Astrocyte (in vitro differentiated cells and primary cell): ENCODE results near the gene DACT3. TPM values are rescaled to one million over a fixed set of nuclear protein-coding genes. Genes with fewer than 3 reads are reported as not detected.

ENCODE experiments used
- DNase-seq: peaks from one replicate; pipeline ENCODE4 v3.0.0-alpha.2; 2010; ENCODE audit warnings: low read depth
- FAIRE-seq: peaks from 2 replicates; lab custom pipeline; 2011; peaks lifted over from hg19 to GRCh38; lab: Jason Lieb, UNC
- H2AFZ ChIP-seq: 2 replicates; pipeline ENCODE4 v1.6.0; 2012; ENCODE audit warnings: low read depth, low read length, inconsistent platforms
- H3K27ac ChIP-seq: 2 replicates; pipeline ENCODE4 v1.5.1; 2011; ENCODE audit warnings: low read depth, low read length, inconsistent platforms
- H3K27me3 ChIP-seq: 2 replicates; pipeline ENCODE4 v1.6.0; 2011; ENCODE audit warnings: low read length, inconsistent platforms; ENCODE audit not compliant: insufficient read depth
- H3K36me3 ChIP-seq: 2 replicates; pipeline ENCODE4 v1.5.1; 2011; ENCODE audit warnings: low read length, inconsistent platforms; ENCODE audit not compliant: insufficient read depth
- H3K4me1 ChIP-seq: 2 replicates; pipeline ENCODE4 v1.5.1; 2011; ENCODE audit warnings: low read length, inconsistent platforms; ENCODE audit not compliant: insufficient read depth
- H3K4me2 ChIP-seq: 2 replicates; pipeline ENCODE4 v1.6.0; 2012; ENCODE audit warnings: low read length, inconsistent platforms
- H3K4me3 ChIP-seq: 2 replicates; pipeline ENCODE4 v1.5.1; 2011; ENCODE audit warnings: low read depth, mild to moderate bottlenecking, low read length, inconsistent platforms; ENCODE audit not compliant: insufficient read depth
- H3K79me2 ChIP-seq: 2 replicates; pipeline ENCODE4 v1.6.0; 2012; ENCODE audit warnings: mild to moderate bottlenecking, low read length, inconsistent platforms; ENCODE audit not compliant: insufficient read depth
- H3K9ac ChIP-seq: 2 replicates; pipeline ENCODE4 v1.6.0; 2012; ENCODE audit warnings: mild to moderate bottlenecking, low read length, inconsistent platforms
- H3K9me3 ChIP-seq: 2 replicates; pipeline ENCODE4 v1.5.1; 2012; ENCODE audit warnings: low read depth, mild to moderate bottlenecking, low read length, inconsistent platforms; ENCODE audit not compliant: insufficient read depth
- H4K20me1 ChIP-seq: 2 replicates; pipeline ENCODE4 v1.6.0; 2012; ENCODE audit warnings: low read length, inconsistent platforms; ENCODE audit not compliant: insufficient read depth
- H3K27ac Mint-ChIP-seq: one replicate; pipeline ENCODE4 v1.8.0; 2021; ENCODE audit warnings: mild to moderate bottlenecking, mixed read lengths; ENCODE audit not compliant: unreplicated experiment
- H3K27me3 Mint-ChIP-seq: one replicate; pipeline ENCODE4 v1.8.0; 2021; ENCODE audit warnings: low read depth, mixed read lengths; ENCODE audit not compliant: unreplicated experiment
- H3K36me3 Mint-ChIP-seq: one replicate; pipeline ENCODE4 v1.8.0; 2021; ENCODE audit warnings: low read depth, mixed read lengths; ENCODE audit not compliant: unreplicated experiment
- H3K4me1 Mint-ChIP-seq: one replicate; pipeline ENCODE4 v1.8.0; 2021; ENCODE audit warnings: low read depth, mixed read lengths; ENCODE audit not compliant: unreplicated experiment
- H3K4me3 Mint-ChIP-seq: one replicate; pipeline ENCODE4 v1.8.0; 2021; ENCODE audit warnings: mild to moderate bottlenecking, moderate library complexity, mixed read lengths; ENCODE audit not compliant: unreplicated experiment
- H3K9me3 Mint-ChIP-seq: one replicate; pipeline ENCODE4 v1.8.0; 2021; ENCODE audit warnings: mild to moderate bottlenecking, mixed read lengths; ENCODE audit not compliant: unreplicated experiment
- EZH2 ChIP-seq: IDR thresholded peaks from 2 replicates; pipeline ENCODE4 v1.6.1; 2012; ENCODE audit warnings: mild to moderate bottlenecking, low read length, inconsistent platforms; ENCODE audit not compliant: insufficient read depth
- total RNA-seq: library from RNA; stranded (reverse); gene quantifications from 2 replicates; pipeline ENCODE4 v1.2.1, GENCODE V29; 2021
- TF ChIP-seq, protein P1 (sequence below): IDR thresholded peaks from 2 replicates; pipeline ENCODE4 v1.5.1; 2011; ENCODE audit warnings: low read depth, mild to moderate bottlenecking, inconsistent platforms, low read length, moderate library complexity; ENCODE audit not compliant: insufficient read depth

Gene DACT3
- total RNA-seq, 1 donor from 2014 or later, result 19.8 TPM

DNA sequence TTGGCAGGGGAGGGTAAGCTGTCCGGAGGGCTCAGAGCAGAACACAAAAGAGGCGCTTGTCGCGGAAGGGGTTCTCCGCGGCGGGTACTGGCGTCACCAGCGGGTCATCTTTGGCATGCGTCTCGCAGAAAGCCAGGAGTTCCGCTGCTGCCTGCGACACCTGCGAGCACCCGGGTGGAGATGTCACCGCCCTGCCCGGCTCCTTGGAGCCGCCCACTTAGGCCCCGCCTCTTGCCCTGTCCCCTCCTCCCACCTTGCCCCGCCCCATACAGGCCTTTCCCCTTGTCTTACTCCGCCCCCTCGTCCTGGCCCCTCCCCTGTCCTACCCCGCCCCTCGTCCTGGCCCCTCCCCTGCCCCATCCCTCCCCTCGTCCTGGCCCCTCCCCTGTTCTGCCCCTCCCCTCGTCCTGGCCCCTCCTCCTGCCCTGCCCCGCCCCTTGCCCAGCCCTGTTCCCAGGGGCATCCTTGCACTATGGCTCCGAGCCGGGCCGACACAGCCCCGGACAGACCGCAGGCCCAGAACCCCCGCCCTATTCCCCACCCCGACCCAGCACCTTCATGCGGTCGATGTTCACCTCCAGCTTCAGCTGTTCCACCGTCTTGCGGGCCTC lies 26.8 kb downstream of the DACT3 start:
- Mint-ChIP-seq H3K36me3 (no peaks in the 10 kb centered on the region), H3K9me3 (peaks cover 2% of the 10 kb centered on the region), H3K4me3 (peak overlapping the region; percentile 72), H3K4me1 (peaks cover 15% of the 10 kb centered on the region), H3K27me3 (peaks cover 8% of the 10 kb centered on the region), H3K27ac (peak overlapping the region; percentile 79)
- FAIRE-seq (no peak), DNase-seq (peak; percentile 51)
- Histone ChIP-seq H3K4me3 (peak overlapping the region; percentile 46), H3K27ac (no peak overlapping the region), H3K36me3 (no peaks in the 10 kb centered on the region), H3K79me2 (no peaks in the 10 kb centered on the region), H3K27me3 (peaks cover 7% of the 10 kb centered on the region), H3K4me2 (peak overlapping the region; percentile 83), H2AFZ (peak overlapping the region; percentile 86), H3K4me1 (peaks cover 23% of the 10 kb centered on the region), H3K9me3 (no peaks in the 10 kb centered on the region), H3K9ac (peak overlapping the region; percentile 48), H4K20me1 (no peaks in the 10 kb centered on the region)
- no peak for TF ChIP-seq EZH2
- TF ChIP-seq, protein P1, sequence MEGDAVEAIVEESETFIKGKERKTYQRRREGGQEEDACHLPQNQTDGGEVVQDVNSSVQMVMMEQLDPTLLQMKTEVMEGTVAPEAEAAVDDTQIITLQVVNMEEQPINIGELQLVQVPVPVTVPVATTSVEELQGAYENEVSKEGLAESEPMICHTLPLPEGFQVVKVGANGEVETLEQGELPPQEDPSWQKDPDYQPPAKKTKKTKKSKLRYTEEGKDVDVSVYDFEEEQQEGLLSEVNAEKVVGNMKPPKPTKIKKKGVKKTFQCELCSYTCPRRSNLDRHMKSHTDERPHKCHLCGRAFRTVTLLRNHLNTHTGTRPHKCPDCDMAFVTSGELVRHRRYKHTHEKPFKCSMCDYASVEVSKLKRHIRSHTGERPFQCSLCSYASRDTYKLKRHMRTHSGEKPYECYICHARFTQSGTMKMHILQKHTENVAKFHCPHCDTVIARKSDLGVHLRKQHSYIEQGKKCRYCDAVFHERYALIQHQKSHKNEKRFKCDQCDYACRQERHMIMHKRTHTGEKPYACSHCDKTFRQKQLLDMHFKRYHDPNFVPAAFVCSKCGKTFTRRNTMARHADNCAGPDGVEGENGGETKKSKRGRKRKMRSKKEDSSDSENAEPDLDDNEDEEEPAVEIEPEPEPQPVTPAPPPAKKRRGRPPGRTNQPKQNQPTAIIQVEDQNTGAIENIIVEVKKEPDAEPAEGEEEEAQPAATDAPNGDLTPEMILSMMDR, result no peak

DNA sequence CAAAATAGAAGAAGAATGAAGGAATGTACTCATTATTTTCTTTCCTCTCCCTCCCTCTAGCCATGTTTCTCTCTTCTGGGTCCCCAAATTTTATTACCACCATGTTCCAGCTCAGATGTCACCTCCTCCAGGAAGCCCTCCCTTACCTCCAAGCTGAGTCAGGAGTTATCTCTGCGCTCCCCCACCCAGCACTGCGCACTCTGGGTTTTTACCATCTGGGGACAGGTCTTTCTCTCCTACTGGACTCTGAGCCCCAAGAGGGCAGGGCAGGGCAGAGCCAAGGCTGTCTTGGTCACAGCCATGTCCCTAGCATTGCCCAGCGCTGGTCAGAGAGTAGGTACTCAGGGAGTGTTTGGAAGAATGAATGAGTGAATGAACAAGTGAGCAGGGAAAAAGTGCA lies 27.9 kb downstream of the DACT3 start:
- Mint-ChIP-seq H3K4me1 (peaks cover 15% of the 10 kb centered on the region), H3K27me3 (peaks cover 8% of the 10 kb centered on the region), H3K4me3 (peak overlapping the region; percentile 51), H3K27ac (peak overlapping the region; percentile 82), H3K9me3 (peaks cover 2% of the 10 kb centered on the region), H3K36me3 (no peaks in the 10 kb centered on the region)
- TF ChIP-seq EZH2, result no peak
- TF ChIP-seq, protein P1, result no peak
- H2AFZ ChIP-seq, result no peak overlapping the region
- peaks cover 7% of the 10 kb centered on the region for H3K27me3 ChIP-seq
- DNase-seq (no peak), FAIRE-seq (no peak)
- no peaks in the 10 kb centered on the region for H3K36me3 ChIP-seq
- no peak overlapping the region for H3K27ac ChIP-seq
- H3K4me2 ChIP-seq, result no peak overlapping the region
- no peak overlapping the region for H3K9ac ChIP-seq
- H3K4me1 ChIP-seq, result peaks cover 14% of the 10 kb centered on the region
- no peak overlapping the region for H3K4me3 ChIP-seq
- no peaks in the 10 kb centered on the region for H4K20me1 ChIP-seq
- H3K79me2 ChIP-seq, result no peaks in the 10 kb centered on the region
- H3K9me3 ChIP-seq, result no peaks in the 10 kb centered on the region

DNA sequence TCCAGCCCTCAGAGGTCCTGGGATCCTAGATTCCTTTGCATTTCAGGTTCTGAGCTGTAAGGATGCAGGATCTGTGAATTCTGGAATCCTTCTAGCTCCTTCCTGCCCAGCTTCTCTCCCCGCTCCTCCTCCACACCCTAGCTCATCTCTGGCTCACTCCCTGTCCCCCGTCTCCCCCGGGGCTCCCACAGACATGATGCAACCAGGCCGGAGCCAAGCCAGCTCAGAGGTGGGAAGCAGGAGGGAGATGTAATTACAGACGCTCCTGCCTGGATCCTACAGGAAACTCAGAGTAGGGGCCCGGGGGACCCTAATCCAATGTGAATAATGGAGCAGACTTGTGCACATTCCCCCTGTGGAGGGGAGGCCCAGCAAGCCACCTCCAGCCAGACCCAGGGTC lies 29.5 kb downstream of the DACT3 start:
- no peak for TF ChIP-seq EZH2
- TF ChIP-seq, protein P1, result no peak
- H3K4me3 ChIP-seq, result no peak overlapping the region
- Mint-ChIP-seq H3K27ac (peak overlapping the region; percentile 69), H3K9me3 (peaks cover 2% of the 10 kb centered on the region), H3K4me1 (peaks cover 15% of the 10 kb centered on the region), H3K4me3 (no peak overlapping the region), H3K27me3 (peaks cover 8% of the 10 kb centered on the region), H3K36me3 (no peaks in the 10 kb centered on the region)
- no peaks in the 10 kb centered on the region for H3K36me3 ChIP-seq
- no peak overlapping the region for H2AFZ ChIP-seq
- no peak overlapping the region for H3K27ac ChIP-seq
- no peak overlapping the region for H3K4me2 ChIP-seq
- peaks cover 5% of the 10 kb centered on the region for H3K27me3 ChIP-seq
- H3K9ac ChIP-seq, result no peak overlapping the region
- peaks cover 13% of the 10 kb centered on the region for H3K4me1 ChIP-seq
- DNase-seq, result no peak
- no peaks in the 10 kb centered on the region for H3K79me2 ChIP-seq
- no peaks in the 10 kb centered on the region for H3K9me3 ChIP-seq
- H4K20me1 ChIP-seq, result no peaks in the 10 kb centered on the region
- no peak for FAIRE-seq
